HG03469 (cell line): ENCODE measurements around the gene SPTLC3.
"Not testable (repeated sequence)": the region's sequence is repeated elsewhere in the genome, so short reads cannot be mapped to it uniquely, and the experiment has no call there.

Experiments
- ATAC-seq: cut with Tn5 transposase; IDR thresholded peaks from one replicate; pipeline ENCODE4 v1.9.1; 2021; ENCODE audit warnings: mild to moderate bottlenecking, moderate library complexity, moderate number of reproducible peaks; ENCODE audit not compliant: unreplicated experiment

The SPTLC3 gene

GRCh38 chr20:13008761-13009681, at the start of gene SPTLC3:
SPTLC3 (plus strand) TSS chr20:13008972; CDS start chr20:13009268, 296 bp downstream.
- peak; percentile 24 for ATAC-seq

GRCh38 chr20:12961725-12962124, 47.0 kb upstream of the SPTLC3 start:
- no peak for ATAC-seq

GRCh38 chr20:12962895-12963294, 45.9 kb upstream of the SPTLC3 start:
- no peak for ATAC-seq

DNA sequence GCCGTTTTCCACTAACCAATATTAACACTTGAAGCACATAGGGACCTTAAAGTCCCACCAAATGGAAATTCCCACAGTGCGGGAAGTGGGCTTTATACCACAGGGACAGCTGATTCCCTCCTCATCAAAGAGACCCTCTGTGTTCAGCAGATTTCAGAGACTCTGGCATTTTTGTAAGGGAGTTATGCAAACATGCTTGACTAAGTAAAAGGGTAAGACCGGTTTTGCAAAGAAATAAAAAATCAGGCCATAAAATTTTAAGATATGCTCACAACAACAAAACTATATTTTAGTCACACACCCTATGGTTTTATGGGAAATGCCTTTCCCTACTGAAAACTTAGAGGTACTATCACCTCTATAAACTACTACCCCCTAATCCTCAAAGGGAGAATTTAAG, 45.4 kb upstream of the SPTLC3 start:
- ATAC-seq: no peak

- ATAC-seq: no peak
These were observed 43.4 kb upstream of the SPTLC3 start for GRCh38 chr20:12965212-12965869.

- no peak for ATAC-seq
These were observed 42.9 kb upstream of the SPTLC3 start for GRCh38 chr20:12965870-12966251.

DNA sequence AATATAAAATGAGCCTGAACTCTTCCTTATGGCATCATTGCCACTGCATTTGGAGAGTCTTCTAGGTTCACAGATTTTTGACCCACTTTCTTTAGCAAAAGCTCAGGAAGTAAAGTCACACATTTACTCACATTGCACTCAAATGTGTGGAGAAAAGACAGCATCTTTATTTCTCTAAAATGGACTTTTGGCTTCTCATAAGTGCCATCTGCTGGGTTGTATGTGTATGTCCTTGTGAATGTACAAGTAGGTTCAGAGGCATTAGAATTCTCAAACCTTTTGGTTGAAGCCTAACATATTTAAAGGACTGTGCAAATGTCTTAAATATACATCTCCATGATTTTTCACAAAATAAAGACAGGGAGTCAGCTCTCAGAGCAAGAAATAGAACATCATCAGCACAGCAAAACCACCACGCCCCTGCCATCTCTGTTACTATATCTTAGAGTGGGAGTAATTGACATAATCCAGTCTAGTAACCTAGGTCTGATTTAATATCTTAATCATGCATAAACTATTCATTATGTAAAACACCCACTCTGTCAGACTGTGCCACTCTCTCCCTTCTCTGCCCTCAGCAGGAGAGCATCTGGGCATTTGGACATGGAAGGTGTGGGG, 42.2 kb upstream of the SPTLC3 start:
- no peak for ATAC-seq

- ATAC-seq: no peak
These were observed 40.8 kb upstream of the SPTLC3 start for GRCh38 chr20:12967932-12968331.

DNA sequence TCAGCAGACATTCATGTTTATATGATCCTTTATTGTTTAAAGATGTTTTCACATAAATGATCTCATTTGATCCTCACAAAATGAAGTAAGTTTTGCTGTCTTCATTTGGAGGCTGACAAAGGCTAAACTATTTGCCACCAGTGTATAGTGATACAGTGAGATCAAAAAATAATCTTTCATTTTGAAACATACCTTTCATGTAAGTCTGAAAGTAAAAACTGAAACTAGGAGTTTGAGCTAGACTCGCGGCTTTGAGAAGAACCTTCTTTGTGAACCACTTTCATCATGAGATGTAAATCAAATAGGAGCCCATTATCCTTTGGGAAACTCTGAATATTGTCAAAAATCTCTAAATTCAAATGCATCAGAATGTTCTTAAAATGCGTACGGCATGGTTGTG, 40.3 kb upstream of the SPTLC3 start:
- no peak for ATAC-seq

- ATAC-seq: no peak
These were observed 39.6 kb upstream of the SPTLC3 start for GRCh38 chr20:12969071-12969669.

DNA sequence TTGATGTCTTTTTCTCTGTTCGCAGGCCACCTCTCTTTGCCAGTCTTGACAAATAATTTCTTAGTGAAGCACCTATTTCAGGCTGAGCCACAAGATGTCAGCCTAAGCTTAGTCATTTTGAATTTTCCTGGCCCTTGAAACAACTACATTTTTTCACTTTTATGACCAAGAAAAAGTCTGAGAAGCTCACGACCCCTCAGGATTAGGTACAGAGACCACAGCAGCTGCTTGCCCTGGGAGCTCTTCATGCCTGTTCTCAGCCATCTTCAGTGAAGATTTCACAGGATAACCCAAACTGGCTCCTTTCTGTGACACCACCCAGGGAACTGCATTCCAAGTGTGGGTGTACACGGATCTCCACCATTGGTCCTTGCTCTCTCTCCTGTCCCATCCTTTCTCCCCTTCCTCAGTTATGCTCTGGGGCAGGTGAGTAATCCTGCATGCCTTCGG, 38.4 kb upstream of the SPTLC3 start:
- no peak for ATAC-seq

DNA sequence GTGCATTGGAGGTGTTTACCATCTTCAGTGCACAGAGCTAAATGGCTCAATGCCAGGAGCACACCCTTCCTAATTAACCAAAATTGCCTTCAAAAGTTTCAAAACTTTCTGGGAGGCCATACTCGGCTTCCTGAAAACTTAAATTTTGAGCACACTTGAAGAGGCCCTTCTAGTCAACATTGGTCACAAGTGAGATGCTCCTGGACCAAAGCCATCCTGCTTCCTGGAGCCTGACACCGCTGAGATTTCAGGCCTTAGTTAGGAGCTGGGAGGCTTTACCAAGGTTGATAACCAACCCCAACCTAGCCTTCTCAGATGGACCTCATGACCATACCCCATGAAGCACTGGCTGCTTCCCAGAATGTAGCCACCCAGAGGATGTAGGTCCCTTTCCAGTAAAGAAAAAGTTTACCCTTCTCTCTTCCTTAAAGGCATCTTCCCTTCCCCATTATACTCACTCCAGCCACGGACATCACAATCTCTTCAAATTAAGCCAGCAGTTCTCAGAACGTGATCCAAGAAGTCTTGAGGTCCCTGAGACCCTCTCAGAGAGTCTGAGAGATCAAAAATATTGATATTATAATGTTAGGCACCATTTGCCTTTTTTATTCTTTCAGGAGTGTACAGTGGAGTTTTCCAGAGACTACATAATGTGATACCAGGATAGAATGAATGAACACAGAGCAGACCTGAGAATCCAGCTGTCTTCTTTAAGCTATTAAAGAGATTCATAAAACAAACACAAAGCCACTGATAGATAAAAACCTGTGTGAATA, 32.8 kb upstream of the SPTLC3 start:
- no peak for ATAC-seq

DNA sequence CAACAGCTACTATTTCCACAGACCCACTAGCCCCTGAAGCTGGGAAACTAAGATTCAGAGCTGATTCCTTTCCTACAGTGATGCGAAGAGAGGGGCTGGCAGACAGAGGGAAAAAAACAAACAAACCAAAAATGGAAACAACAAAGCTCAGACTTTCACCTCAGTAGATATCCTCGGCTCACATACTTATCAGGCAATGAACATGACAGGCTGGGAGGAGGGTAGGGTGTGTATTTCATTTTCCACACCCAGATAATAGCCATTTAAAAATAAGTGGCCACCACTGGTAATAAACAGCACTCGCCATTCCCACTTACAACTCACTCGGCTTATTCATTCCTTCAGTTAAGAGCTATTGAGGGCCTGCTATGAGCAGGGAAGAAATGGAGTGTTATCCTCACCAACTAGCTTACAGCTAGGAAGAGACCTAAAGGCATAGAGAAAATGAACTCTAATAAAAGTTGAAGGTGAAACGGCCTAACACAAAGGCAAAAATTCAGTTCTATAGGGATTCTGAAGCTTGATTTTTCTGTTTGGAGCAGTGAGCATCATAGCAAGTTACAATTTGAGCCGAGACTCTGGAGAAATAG, 32.0 kb upstream of the SPTLC3 start:
- ATAC-seq: no peak

- ATAC-seq: no peak
These were observed 31.2 kb upstream of the SPTLC3 start for GRCh38 chr20:12977328-12978125.

DNA sequence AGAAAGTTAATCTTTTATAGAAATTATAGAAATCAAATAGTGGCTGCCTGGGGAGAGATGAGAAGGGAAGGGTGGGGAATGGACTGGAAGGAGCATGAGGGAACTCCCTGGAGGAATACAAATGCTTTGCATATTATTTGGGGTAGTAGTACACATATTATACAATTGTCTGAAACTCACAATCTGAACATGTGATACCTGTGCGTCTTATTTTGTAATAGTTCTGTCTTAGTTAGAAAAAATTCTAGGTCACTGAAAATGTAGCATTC, 30.7 kb upstream of the SPTLC3 start:
- ATAC-seq: no peak

GRCh38 chr20:12978613-12979495, 29.9 kb upstream of the SPTLC3 start:
- ATAC-seq: no peak

GRCh38 chr20:12979713-12980112, 29.1 kb upstream of the SPTLC3 start:
- not testable (repeated sequence) for ATAC-seq

DNA sequence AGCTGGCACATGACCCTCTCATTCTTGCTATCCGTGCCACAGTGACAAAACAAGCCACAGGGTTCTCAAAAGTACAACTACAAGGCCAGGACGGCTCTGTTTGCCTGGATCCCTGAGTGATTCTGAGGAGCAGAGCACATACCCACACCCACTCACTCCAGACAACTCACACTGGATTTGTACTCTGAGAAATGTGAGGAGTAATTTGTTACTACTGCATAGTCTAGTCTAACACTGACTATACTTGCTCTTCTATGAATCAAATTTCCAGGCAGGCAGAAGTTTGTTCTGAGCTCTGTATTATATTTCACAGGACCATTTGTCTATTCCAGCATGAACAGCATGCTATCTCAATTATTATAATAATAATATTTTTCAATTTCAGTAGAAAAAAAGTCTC, 26.7 kb upstream of the SPTLC3 start:
- no peak for ATAC-seq
